ENCODE measurements around the gene RAB37. TPM values are rescaled to one million over a fixed set of nuclear protein-coding genes. Genes with fewer than 3 reads are reported as not detected.

RAB37 gene
- total and polyA plus RNA-seq, 2 of the 13 experiments (the other 11 are each of a cell fraction or from before 2014, with no cell fraction given), result 0.91 to 3.7 TPM

GRCh38 chr17:74744714-74745547 lies 7.9 kb downstream of the RAB37 start:
- in situ Hi-C loops (cut with HindIII; ENCODE audit: extremely low pct_ligation_motif_present, low pct_unique_long_range_greater_than_20kb) (loop anchor here (5.0 kb wide), 1 partner anchor 37 kb away; no protein-coding TSS in a partner anchor), intact Hi-C loops (cut with micrococcal nuclease; ENCODE audit: unreplicated experiment) (loop anchor here (1.0 to 2.0 kb wide), 3 partner anchors 25 to 120 kb away; no protein-coding TSS in a partner anchor)
- no TSS peak for BruUV-seq (replicated peaks)
- H4K20me1 ChIP-seq (ENCODE audit: insufficient read depth, low read length), result no peaks in the 10 kb centered on the region
- ChIA-PET POLR2A (interaction anchor here (0.6 to 21.5 kb wide), 10 partner anchors 8 to 217 kb away, joined by 3 to 1459 read pairs (median 4); partner anchors contain the start of genes FDXR, NAT9 and RAB37), CTCF (ENCODE audit: low intra/inter-chr PET ratio, low total read pairs) (interaction anchor here (0.7 to 9.0 kb wide), 12 partner anchors 8 to 120 kb away, joined by 3 to 219 read pairs (median 5); partner anchors contain the start of genes NAT9 and RAB37)
- H3K36me3 ChIP-seq (replicated peaks in 1 of 2; ENCODE audit: control insufficient read depth in 1 of 2, insufficient read depth in 2 of 2, low read length in 2 of 2), result no peaks in the 10 kb centered on the region
- H2AFZ ChIP-seq (ENCODE audit: low read length), result peak overlapping the region; percentile 66
- H3K4me2 ChIP-seq (ENCODE audit: low read depth, low read length), result peak overlapping the region; percentile 99
- no peak overlapping the region for H3K27ac ChIP-seq (ENCODE audit: extremely low read length, insufficient read depth, low read length)
- WGBS (ENCODE audit: low lambda C conversion rate), result 18% methylated on average over 14 of the region's 24 CpGs
- ATAC-seq (peak; percentile 54), DNase-seq (ENCODE audit: low spot score) (peak; percentile 67), FAIRE-seq (peak; percentile 82)
- H3K4me3 ChIP-seq (replicated peaks in 1 of 3; ENCODE audit: insufficient read depth in 1 of 3, low read depth in 2 of 3, low read length in 3 of 3), result peak overlapping the region; percentile 35 to 99 (median 38); a peak in 5 of 6 replicates
- no peaks in the 10 kb centered on the region for H3K9me3 ChIP-seq (ENCODE audit: low read length)
- H3K27me3 ChIP-seq (ENCODE audit: control insufficient read depth in 1 of 2, insufficient read depth in 2 of 2, low read length in 2 of 2), result peaks cover 5 to 25% of the 10 kb centered on the region in 2 experiments; a peak in 2 of 5 replicates
- no peak overlapping the region for H3K9ac ChIP-seq (ENCODE audit: insufficient read depth, low read depth, low read length)
- peaks cover 16% of the 10 kb centered on the region for H3K79me2 ChIP-seq (ENCODE audit: insufficient read depth, low read length)
- peaks cover 65% of the 10 kb centered on the region for H3K4me1 ChIP-seq (ENCODE audit: insufficient read depth, low read length)
- TF ChIP-seq SIN3A (IDR thresholded peaks at IDR 0.05; ENCODE audit: borderline replicate concordance, low read depth, low read length) (no peak), GTF3A (CRISPR knock-in tag; conservative IDR thresholded peaks at IDR 0.05) (no peak), ARHGAP35 (CRISPR knock-in tag; IDR thresholded peaks at IDR 0.05; ENCODE audit: borderline replicate concordance) (no peak; the same call in 1 of the 2 replicates), ZFP41 (CRISPR knock-in tag; IDR thresholded peaks at IDR 0.05; ENCODE audit: borderline replicate concordance) (no peak; the same call in 1 of the 2 replicates), ZNF567 (CRISPR knock-in tag; IDR thresholded peaks at IDR 0.05; ENCODE audit: borderline replicate concordance) (0 out of 2 replicates have a peak, but pooled peaks have one; percentile 19), ZSCAN9 (CRISPR knock-in tag; IDR thresholded peaks at IDR 0.05; ENCODE audit: borderline replicate concordance) (0 out of 2 replicates have a peak, but pooled peaks have one; percentile 57), GATAD1 (CRISPR knock-in tag; IDR thresholded peaks at IDR 0.05) (peak; percentile 64; the same call in 1 of the 2 replicates), ZNF782 (CRISPR knock-in tag; IDR thresholded peaks at IDR 0.05; ENCODE audit: borderline replicate concordance) (0 out of 2 replicates have a peak, but pooled peaks have one; percentile 20), ZNF614 (CRISPR knock-in tag; IDR thresholded peaks at IDR 0.05; ENCODE audit: borderline replicate concordance) (peak; percentile 81; the same call in 1 of the 2 replicates), AGO1 (IDR thresholded peaks at IDR 0.05; ENCODE audit: low read depth, low read length, poor library complexity, severe bottlenecking) (peak; percentile 44), RBM39 (IDR thresholded peaks at IDR 0.05; ENCODE audit: low read depth, low read length, poor library complexity, severe bottlenecking) (peak; percentile 86), NFIC (IDR thresholded peaks at IDR 0.05; ENCODE audit: low read length) (peak; percentile 70; the same call in 1 of the 2 replicates), MAFK (conservative IDR thresholded peaks at IDR 0.05 in 1 of 2, IDR thresholded peaks at IDR 0.05 in 1 of 2; ENCODE audit: low read length in 2 of 2) (no peak), CREBL2 (CRISPR knock-in tag; IDR thresholded peaks at IDR 0.05; ENCODE audit: borderline replicate concordance) (no peak), SP2 (CRISPR knock-in tag; IDR thresholded peaks at IDR 0.05) (no peak), STAG1 (CRISPR knock-in tag; IDR thresholded peaks at IDR 0.05) (peak; percentile 100)
- TF ChIP-seq, protein P1, sequence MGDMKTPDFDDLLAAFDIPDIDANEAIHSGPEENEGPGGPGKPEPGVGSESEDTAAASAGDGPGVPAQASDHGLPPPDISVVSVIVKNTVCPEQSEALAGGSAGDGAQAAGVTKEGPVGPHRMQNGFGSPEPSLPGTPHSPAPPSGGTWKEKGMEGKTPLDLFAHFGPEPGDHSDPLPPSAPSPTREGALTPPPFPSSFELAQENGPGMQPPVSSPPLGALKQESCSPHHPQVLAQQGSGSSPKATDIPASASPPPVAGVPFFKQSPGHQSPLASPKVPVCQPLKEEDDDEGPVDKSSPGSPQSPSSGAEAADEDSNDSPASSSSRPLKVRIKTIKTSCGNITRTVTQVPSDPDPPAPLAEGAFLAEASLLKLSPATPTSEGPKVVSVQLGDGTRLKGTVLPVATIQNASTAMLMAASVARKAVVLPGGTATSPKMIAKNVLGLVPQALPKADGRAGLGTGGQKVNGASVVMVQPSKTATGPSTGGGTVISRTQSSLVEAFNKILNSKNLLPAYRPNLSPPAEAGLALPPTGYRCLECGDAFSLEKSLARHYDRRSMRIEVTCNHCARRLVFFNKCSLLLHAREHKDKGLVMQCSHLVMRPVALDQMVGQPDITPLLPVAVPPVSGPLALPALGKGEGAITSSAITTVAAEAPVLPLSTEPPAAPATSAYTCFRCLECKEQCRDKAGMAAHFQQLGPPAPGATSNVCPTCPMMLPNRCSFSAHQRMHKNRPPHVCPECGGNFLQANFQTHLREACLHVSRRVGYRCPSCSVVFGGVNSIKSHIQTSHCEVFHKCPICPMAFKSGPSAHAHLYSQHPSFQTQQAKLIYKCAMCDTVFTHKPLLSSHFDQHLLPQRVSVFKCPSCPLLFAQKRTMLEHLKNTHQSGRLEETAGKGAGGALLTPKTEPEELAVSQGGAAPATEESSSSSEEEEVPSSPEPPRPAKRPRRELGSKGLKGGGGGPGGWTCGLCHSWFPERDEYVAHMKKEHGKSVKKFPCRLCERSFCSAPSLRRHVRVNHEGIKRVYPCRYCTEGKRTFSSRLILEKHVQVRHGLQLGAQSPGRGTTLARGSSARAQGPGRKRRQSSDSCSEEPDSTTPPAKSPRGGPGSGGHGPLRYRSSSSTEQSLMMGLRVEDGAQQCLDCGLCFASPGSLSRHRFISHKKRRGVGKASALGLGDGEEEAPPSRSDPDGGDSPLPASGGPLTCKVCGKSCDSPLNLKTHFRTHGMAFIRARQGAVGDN (CRISPR knock-in tag; IDR thresholded peaks at IDR 0.05), result peak; percentile 85

Measured in HepG2 (cell line).